Measurements from ENCODE around the gene RBM28. TPM values are rescaled to one million over a fixed set of nuclear protein-coding genes. Genes with fewer than 3 reads are reported as not detected.

RBM28 gene
- polyA plus RNA-seq, 2 of the 4 experiments (the other 2 are of a cell fraction): 77.3 to 79.5 TPM

GRCh38 chr7:128388145-128388485, 44.4 kb upstream of the RBM28 start:
- Histone ChIP-seq H3K27ac (no peak overlapping the region), H3K4me1 (no peaks in the 10 kb centered on the region), H3K4me2 (no peak overlapping the region), H3K4me3 (no peak overlapping the region), H3K9me3 (no peaks in the 10 kb centered on the region)
- ATAC-seq (peak in 1 of 2 experiments; percentile 10; a peak in 3 of 6 replicates), FAIRE-seq (no peak), DNase-seq (ENCODE audit: low read depth in 1 of 2, low spot score in 1 of 2) (no peak)
- TF ChIP-seq HOXA7 (CRISPR knock-in tag; IDR thresholded peaks at IDR 0.05) (no peak), HMGXB4 (CRISPR knock-in tag; IDR thresholded peaks at IDR 0.05; ENCODE audit: borderline replicate concordance) (no peak), ZFP36 (IDR thresholded peaks at IDR 0.05; ENCODE audit: borderline replicate concordance, partially characterized antibody) (no peak), MYC (IDR thresholded peaks at IDR 0.05; ENCODE audit: borderline replicate concordance, low read length) (no peak), CBX2 (IDR thresholded peaks at IDR 0.05; ENCODE audit: borderline replicate concordance, low read depth) (no peak), MAFK (IDR thresholded peaks at IDR 0.05; ENCODE audit: partially characterized antibody) (no peak), RNF2 (IDR thresholded peaks at IDR 0.05; ENCODE audit: borderline replicate concordance, low read depth) (no peak), ESRRA (IDR thresholded peaks at IDR 0.05; ENCODE audit: borderline replicate concordance, low read length) (no peak), NR3C1 (IDR thresholded peaks at IDR 0.05) (no peak), FOSB (CRISPR knock-in tag; IDR thresholded peaks at IDR 0.05) (no peak), KDM5A (IDR thresholded peaks at IDR 0.05) (no peak), HOXB13 (CRISPR knock-in tag; IDR thresholded peaks at IDR 0.05; ENCODE audit: low read depth) (no peak), TP53 (CRISPR knock-in tag; IDR thresholded peaks at IDR 0.05) (no peak), EHMT2 (IDR thresholded peaks at IDR 0.05; ENCODE audit: low read depth) (no peak), CHD4 (IDR thresholded peaks at IDR 0.05; ENCODE audit: borderline replicate concordance) (no peak)
- TF ChIP-seq, protein P1, sequence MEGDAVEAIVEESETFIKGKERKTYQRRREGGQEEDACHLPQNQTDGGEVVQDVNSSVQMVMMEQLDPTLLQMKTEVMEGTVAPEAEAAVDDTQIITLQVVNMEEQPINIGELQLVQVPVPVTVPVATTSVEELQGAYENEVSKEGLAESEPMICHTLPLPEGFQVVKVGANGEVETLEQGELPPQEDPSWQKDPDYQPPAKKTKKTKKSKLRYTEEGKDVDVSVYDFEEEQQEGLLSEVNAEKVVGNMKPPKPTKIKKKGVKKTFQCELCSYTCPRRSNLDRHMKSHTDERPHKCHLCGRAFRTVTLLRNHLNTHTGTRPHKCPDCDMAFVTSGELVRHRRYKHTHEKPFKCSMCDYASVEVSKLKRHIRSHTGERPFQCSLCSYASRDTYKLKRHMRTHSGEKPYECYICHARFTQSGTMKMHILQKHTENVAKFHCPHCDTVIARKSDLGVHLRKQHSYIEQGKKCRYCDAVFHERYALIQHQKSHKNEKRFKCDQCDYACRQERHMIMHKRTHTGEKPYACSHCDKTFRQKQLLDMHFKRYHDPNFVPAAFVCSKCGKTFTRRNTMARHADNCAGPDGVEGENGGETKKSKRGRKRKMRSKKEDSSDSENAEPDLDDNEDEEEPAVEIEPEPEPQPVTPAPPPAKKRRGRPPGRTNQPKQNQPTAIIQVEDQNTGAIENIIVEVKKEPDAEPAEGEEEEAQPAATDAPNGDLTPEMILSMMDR (IDR thresholded peaks at IDR 0.05): no peak
- TF ChIP-seq, protein P2, sequence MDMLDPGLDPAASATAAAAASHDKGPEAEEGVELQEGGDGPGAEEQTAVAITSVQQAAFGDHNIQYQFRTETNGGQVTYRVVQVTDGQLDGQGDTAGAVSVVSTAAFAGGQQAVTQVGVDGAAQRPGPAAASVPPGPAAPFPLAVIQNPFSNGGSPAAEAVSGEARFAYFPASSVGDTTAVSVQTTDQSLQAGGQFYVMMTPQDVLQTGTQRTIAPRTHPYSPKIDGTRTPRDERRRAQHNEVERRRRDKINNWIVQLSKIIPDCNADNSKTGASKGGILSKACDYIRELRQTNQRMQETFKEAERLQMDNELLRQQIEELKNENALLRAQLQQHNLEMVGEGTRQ (IDR thresholded peaks at IDR 0.05): no peak
- ChIA-PET POLR2A (interaction anchor here (1.2 to 2.4 kb wide), 2 partner anchors 41 to 44 kb away, joined by 3 to 13 read pairs; partner anchors contain the start of gene RBM28), CTCF (interaction anchor here (0.5 to 38.8 kb wide), 16 partner anchors 13 to 558 kb away, joined by 3 to 800 read pairs (median 6); partner anchors contain the start of genes PRRT4 and RBM28)
- WGBS (ENCODE audit: missing lambda C conversion rate): 47% methylated on average over 3 of the region's 3 CpGs

DNA sequence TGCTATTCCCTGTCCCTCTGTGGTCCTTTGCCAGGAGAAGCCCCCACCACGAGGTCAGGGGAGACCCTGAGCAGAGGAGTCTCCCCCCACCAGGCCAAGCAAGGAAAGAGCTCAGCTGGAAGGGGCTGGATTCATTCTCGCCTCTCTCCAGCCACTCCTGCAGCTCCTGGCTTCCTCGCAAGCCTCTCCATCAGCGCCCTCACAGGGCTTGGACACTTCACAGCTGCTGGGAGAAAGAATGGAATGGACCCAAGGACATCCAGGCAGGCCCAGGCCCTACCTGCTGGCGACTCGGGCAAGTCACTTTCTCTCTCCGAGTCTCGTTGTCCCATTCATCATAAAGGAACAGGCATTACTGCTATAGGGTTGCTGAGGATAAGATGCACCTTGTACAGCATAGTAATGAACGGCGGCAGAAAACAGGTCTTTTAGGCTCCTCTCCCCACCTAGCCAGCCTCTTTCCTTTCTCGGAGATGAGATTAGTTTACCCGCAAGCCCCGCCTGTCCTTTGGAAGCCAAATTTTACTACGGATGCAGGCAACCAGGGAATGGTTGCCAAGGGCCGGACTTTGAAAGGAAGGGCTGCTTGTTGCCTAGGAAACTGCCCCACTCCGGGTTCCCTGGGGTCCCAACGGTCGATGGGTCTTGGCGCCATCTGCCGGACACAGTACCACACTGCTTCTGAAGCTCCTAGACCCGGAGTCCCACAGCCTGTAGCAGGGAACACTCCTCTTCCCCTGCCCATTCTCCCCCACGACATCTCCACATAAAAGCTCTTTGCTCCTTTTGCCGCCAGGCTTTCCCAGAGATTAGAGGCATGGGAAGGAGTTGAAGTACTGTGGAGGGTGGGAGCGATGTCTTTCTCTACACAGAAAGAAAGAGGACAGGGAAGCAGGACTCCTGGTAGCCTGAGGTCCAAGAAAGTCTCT, 43.8 kb upstream of the RBM28 start:
- 34% methylated on average over 23 of the region's 24 CpGs for WGBS (ENCODE audit: missing lambda C conversion rate)
- Histone ChIP-seq H3K4me1 (no peaks in the 10 kb centered on the region), H3K9me3 (no peaks in the 10 kb centered on the region), H3K4me2 (no peak overlapping the region), H3K27ac (no peak overlapping the region), H3K4me3 (no peak overlapping the region)
- CTCF ChIA-PET: interaction anchor here (0.5 to 38.8 kb wide), 22 partner anchors 13 to 785 kb away, joined by 3 to 800 read pairs (median 4); partner anchors contain the start of genes PRRT4 and RBM28
- ATAC-seq: peak; percentile 58 to 91
- FAIRE-seq: no peak
- POLR2A ChIA-PET: interaction anchor here (0.8 to 2.4 kb wide), 3 partner anchors 21 to 44 kb away, joined by 3 to 13 read pairs (median 3); partner anchors contain the start of gene RBM28
- peak; percentile 66 to 97 for DNase-seq (ENCODE audit: low read depth in 1 of 2, low spot score in 1 of 2)
- TF ChIP-seq, protein P1 (IDR thresholded peaks at IDR 0.05): peak; percentile 81
- TF ChIP-seq NFE2L2 (conservative IDR thresholded peaks at IDR 0.05; ENCODE audit: low read length) (no peak), RAD21 (conservative IDR thresholded peaks at IDR 0.05 in 1 of 2, IDR thresholded peaks at IDR 0.05 in 1 of 2) (peak; percentile 68 to 73), NR3C1 (IDR thresholded peaks at IDR 0.05) (no peak), SMC3 (IDR thresholded peaks at IDR 0.05) (peak; percentile 84)

Measured in A549 (cell line).